Heart left ventricle (tissue), 16 donors: ENCODE measurements around the gene GMFB. TPM values are rescaled to one million over a fixed set of nuclear protein-coding genes. Genes with fewer than 3 reads are reported as not detected.

Source experiments
- ATAC-seq, 4 donors: fragments of 200-7000 bp; cut with Tn5 transposase; one replicate each; pipeline ENCODE4 v1.9.1; 2020 to 2022; ENCODE audit warnings: moderate library complexity in 4 of 4, mild to moderate bottlenecking in 3 of 4, moderate number of reproducible peaks in 1 of 4
- DNase-seq, 5 donors: peaks; one replicate each; pipeline ENCODE4 v3.0.0-alpha.2; 2020
- H3K27ac ChIP-seq, 12 donors: fragments of 200-600 bp; sonication (generic) in 4 of 12; one replicate each; pipeline versions ENCODE4 v1.5.0 to v1.8.0; 2016 to 2022; ENCODE audit warnings: mild to moderate bottlenecking in 2 of 12
- H3K27me3 ChIP-seq, 9 donors: fragments of 200-600 bp; sonication (generic) in 2 of 9; one replicate each; pipeline versions ENCODE4 v1.5.1 to v1.8.0; 2016 to 2022; ENCODE audit warnings: mild to moderate bottlenecking in 3 of 9
- H3K36me3 ChIP-seq, 9 donors: fragments of 200-600 bp; sonication (generic) in 2 of 9; one replicate each; pipeline versions ENCODE4 v1.5.0 to v1.8.0; 2018 to 2022; ENCODE audit warnings: mild to moderate bottlenecking in 2 of 9
- H3K4me1 ChIP-seq, 12 donors: fragments of 200-600 bp; sonication (generic) in 4 of 12; one replicate each; pipeline versions ENCODE4 v1.5.0 to v1.8.0; 2016 to 2022; ENCODE audit warnings: mild to moderate bottlenecking in 3 of 12
- H3K4me3 ChIP-seq, 12 donors: fragments of 200-600 bp; sonication (generic) in 4 of 12; one replicate each; pipeline versions ENCODE4 v1.5.0 to v1.8.0; 2017 to 2022; ENCODE audit warnings: mild to moderate bottlenecking in 9 of 12, moderate library complexity in 4 of 12
- H3K9me3 ChIP-seq, 12 donors: fragments of 200-600 bp; sonication (generic) in 4 of 12; one replicate each; pipeline versions ENCODE4 v1.5.0 to v1.8.0; 2016 to 2022; ENCODE audit warnings: mild to moderate bottlenecking in 1 of 12
- POLR2A ChIP-seq, 2 donors: fragments of 450-650 bp; IDR thresholded peaks; one replicate each; pipeline ENCODE4 v1.6.1; 2017; ENCODE audit warnings: antibody characterized with exemption in 2 of 2, mild to moderate bottlenecking in 2 of 2, moderate library complexity in 2 of 2
- WGBS, 4 donors: extraction: QIAGEN DNeasy Blood & Tissue Kit in 2 of 4; methylation state at CpG; one replicate each; pipeline versions ENCODE4 v1.1.5 to v1.1.7; 2013 to 2018; 5-methylcytosine and 5-hydroxymethylcytosine counted together
- intact Hi-C, 10 donors: fragments of 100-400 bp; cut with DNase I; formaldehyde crosslinking; loops; one replicate each; pipeline versions ENCODE4 v1.11.1 to v1.14.2; 2022
- polyA plus RNA-seq, 2 donors: library from polyadenylated mRNA; stranded (reverse); fragments of 200-250 nt; gene quantifications; one replicate each; pipeline ENCODE4 v1.2.3, GENCODE V29; 2013
- total RNA-seq, 9 donors: library from RNA; depleted of rRNA in 2 of 9; stranded (reverse); fragments of >200 nt in 2 of 9; fragmentation: NEBNext Ultra II Directional in 3 of 9; extraction: Animal tissue kit (Norgen Biotek cat#: 25700) in 3 of 9; gene quantifications; one replicate each; pipeline versions ENCODE4 v1.1.0 to v1.2.4, GENCODE V29; 2016 to 2023
- TF ChIP-seq, protein P1 (sequence below), 12 donors: fragments of 200-600 bp; sonication (generic) in 4 of 12; IDR thresholded peaks; one replicate each; pipeline versions ENCODE4 v1.5.0 to v1.8.0; 2018 to 2022; ENCODE audit warnings: antibody characterized with exemption in 12 of 12, mild to moderate bottlenecking in 5 of 12
- donor health status: ischemic (EF 13 %, LVEDD 7.1; RV severe dilation, severe dysfunction).
- donor health status: healthy with polysubstance abuse.
- donor health status: DM: no; HTN: yes; CAD: no.
- donor health status: DM: no; HTN: no; CAD: no.
- donor health status: ischemic (EF 25% LVEDD 6.9; RV normal size, moderate dysfunction).
- donor health status: ischemic (EF 25% LVEDD 5.7; RV mildly dilated, moderate dysfunction).
- donor health status: healthy.
- donor health status: DM: yes; HTN: yes; CAD: no.
- donor health status: ischemic (EF 35%, LVEDD 5.7; RV mildly dilated, moderate dysfunction).
- donor health status: nonischemic (EF 11% LVEDD 7.7; RV severe dilation, severe dysfunction).
- donor health status: DM: yes; HTN: yes; CAD: no.
- donor health status: PGD.
- donor health status: ischemic (EF 29% LVEDD 5.4; RV normal size, mild dysfunction).
- donor health status: nonischemic (EF 23%, LVEDD 6.1; RV moderate dilation, normal function).

GMFB gene
- total and polyA plus RNA-seq, 11 donors: 5.0 to 35.8 (median 26.0) TPM

DNA sequence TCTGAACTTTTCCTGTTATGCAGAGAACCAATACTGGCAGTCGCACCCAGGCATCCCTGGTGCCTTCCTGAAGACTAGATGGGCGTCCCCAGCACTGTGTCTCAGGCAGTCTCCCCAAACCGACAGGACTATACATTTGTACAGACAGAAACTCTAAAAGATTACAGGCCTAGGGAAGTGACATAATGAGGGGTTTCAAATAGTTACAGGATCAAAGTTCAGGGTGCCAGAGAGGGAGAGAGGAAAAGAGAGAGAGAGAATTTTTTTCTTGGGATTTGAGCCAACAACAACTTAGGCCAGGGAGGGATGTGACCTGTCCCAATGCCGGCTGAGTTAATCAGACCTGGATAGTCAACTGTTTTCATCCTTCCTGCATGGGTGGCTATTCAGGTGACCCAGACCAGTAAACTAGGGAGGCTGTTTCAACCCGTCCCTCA is 9.3 kb upstream of the GMFB start:
- H3K4me3 ChIP-seq: peak overlapping the region in 5 of 12 donors; percentile 0 to 30 (median 22)
- intact Hi-C loops: no loop called here
- H3K36me3 ChIP-seq: no peaks in the 10 kb centered on the region
- DNase-seq (no peak), ATAC-seq (peak; percentile 14 to 46 (median 32))
- H3K27ac ChIP-seq: peak overlapping the region in 8 of 12 donors; percentile 10 to 81 (median 63)
- no peaks in the 10 kb centered on the region for H3K27me3 ChIP-seq
- H3K4me1 ChIP-seq: peaks cover 0 to 22% (median 0%) of the 10 kb centered on the region in 12 donors
- 50 to 67% (median 59%) methylated on average over 5 of the region's 5 CpGs for WGBS, 4 donors
- no peaks in the 10 kb centered on the region for H3K9me3 ChIP-seq
- TF ChIP-seq, protein P1, sequence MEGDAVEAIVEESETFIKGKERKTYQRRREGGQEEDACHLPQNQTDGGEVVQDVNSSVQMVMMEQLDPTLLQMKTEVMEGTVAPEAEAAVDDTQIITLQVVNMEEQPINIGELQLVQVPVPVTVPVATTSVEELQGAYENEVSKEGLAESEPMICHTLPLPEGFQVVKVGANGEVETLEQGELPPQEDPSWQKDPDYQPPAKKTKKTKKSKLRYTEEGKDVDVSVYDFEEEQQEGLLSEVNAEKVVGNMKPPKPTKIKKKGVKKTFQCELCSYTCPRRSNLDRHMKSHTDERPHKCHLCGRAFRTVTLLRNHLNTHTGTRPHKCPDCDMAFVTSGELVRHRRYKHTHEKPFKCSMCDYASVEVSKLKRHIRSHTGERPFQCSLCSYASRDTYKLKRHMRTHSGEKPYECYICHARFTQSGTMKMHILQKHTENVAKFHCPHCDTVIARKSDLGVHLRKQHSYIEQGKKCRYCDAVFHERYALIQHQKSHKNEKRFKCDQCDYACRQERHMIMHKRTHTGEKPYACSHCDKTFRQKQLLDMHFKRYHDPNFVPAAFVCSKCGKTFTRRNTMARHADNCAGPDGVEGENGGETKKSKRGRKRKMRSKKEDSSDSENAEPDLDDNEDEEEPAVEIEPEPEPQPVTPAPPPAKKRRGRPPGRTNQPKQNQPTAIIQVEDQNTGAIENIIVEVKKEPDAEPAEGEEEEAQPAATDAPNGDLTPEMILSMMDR (IDR thresholded peaks at IDR 0.05): no peak
- no peak for TF ChIP-seq POLR2A (IDR thresholded peaks at IDR 0.05)

DNA sequence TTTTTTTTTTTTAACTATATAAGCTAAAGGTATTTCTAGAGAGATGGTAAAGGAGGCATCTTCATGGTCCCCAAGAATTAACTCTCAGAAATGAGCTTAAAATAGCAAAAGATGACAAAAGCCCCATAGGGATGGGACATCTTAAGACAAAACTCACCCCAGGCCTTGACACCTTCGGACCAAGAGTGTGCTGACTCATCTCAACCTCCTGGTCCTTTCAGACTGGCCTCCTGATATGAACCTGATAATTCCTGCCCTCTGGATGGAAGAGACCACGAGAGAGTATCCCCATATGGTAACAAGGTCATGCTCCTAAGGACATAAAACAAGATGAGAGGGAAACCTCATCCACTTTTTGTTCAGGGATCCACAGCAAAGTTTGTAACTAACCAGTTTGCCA is 8.4 kb upstream of the GMFB start:
- no peaks in the 10 kb centered on the region for H3K36me3 ChIP-seq
- no peaks in the 10 kb centered on the region for H3K9me3 ChIP-seq
- DNase-seq: no peak
- no peak for TF ChIP-seq POLR2A (IDR thresholded peaks at IDR 0.05)
- TF ChIP-seq, protein P1 (IDR thresholded peaks at IDR 0.05): no peak
- H3K27ac ChIP-seq: peak overlapping the region in 6 of 12 donors; percentile 58 to 81 (median 64)
- peak in 2 of 4 donors; percentile 8 to 25 for ATAC-seq
- no peak overlapping the region for H3K4me3 ChIP-seq
- intact Hi-C loops: no loop called here
- 56 to 65% (median 59%) methylated on average over 2 of the region's 2 CpGs for WGBS, 4 donors
- peaks cover 0 to 15% (median 0%) of the 10 kb centered on the region in 12 donors for H3K4me1 ChIP-seq
- H3K27me3 ChIP-seq: no peaks in the 10 kb centered on the region

DNA sequence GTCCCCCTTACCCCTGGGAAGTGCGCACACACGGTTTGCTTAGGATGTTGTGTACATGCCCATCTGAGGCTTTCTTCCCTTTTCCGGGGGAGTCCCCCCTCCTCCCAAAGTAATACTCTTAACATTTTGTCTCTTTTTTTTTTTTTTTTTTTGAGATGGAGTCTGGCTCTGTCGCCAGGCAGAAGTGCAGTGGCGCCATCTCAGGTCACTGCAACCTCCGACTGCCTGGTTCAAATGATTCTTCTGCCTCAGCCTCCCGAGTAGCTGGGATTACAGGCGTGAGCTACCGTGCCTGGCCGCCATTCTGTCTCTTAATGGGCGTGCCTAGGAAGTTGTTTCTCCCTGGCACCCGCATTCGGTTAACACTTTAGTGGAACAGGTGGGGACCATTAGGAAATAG is 4.5 kb upstream of the GMFB start:
- H3K4me3 ChIP-seq: no peak overlapping the region
- 59 to 72% (median 65%) methylated on average over 13 of the region's 13 CpGs for WGBS, 4 donors
- H3K27ac ChIP-seq: no peak overlapping the region
- ATAC-seq (no peak), DNase-seq (no peak)
- H3K4me1 ChIP-seq: peaks cover 0 to 18% (median 6%) of the 10 kb centered on the region in 12 donors
- no peaks in the 10 kb centered on the region for H3K27me3 ChIP-seq
- no peaks in the 10 kb centered on the region for H3K9me3 ChIP-seq
- TF ChIP-seq, protein P1 (IDR thresholded peaks at IDR 0.05): no peak
- no peak for TF ChIP-seq POLR2A (IDR thresholded peaks at IDR 0.05)
- intact Hi-C loops: no loop called here
- H3K36me3 ChIP-seq: no peaks in the 10 kb centered on the region

DNA sequence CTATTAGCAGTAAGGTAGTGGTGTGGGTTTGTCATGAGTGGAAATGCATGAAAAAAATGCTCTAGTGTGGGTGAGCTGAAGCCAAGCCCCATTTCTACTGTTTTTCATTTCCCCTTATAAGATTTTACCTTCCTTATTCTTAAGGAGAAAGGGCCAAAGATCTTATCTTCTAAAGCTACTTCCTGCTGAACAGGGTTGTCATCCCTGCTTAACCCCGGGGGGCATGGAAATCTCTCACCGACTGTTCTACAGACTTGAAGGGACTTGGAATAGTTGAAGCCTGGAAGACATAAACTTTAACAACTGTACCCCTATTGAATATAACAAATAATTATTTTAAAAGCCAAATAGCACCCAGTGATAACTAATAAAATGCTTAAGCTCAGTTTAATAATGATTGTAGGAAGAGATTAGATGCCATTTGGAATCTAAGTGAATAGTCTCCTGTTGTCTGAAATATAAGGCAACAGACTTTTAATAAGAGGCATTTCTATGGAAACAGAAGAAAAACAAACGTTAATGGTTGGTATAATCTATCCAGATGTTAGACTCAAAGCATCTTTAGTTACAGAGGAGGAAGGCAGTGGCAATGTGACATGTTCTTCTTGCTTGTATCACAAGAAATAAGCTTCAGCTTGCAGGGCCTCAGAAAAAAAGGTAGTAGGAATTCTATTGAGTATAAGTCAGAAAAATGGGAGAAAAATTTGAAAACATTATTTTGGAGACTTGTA is 1.8 kb upstream of the GMFB start:
- Histone ChIP-seq H3K9me3 (no peaks in the 10 kb centered on the region), H3K27ac (no peak overlapping the region), H3K27me3 (no peaks in the 10 kb centered on the region), H3K4me3 (no peak overlapping the region), H3K4me1 (peaks cover 0 to 43% (median 25%) of the 10 kb centered on the region in 12 donors), H3K36me3 (no peaks in the 10 kb centered on the region)
- WGBS, 4 donors: 29 to 37% (median 36%) methylated on average over 3 of the region's 3 CpGs
- DNase-seq: no peak
- intact Hi-C loops: no loop called here
- ATAC-seq: no peak
- TF ChIP-seq, protein P1 (IDR thresholded peaks at IDR 0.05): no peak
- TF ChIP-seq POLR2A (IDR thresholded peaks at IDR 0.05): no peak
